GM12865 (cell line): ENCODE results near the gene OR52B6.

Experiments
- DNase-seq: peaks from one replicate; pipeline ENCODE4 v3.0.0; 2010; ENCODE audit warnings: low read depth
- H3K4me3 ChIP-seq: 2 replicates; pipeline ENCODE4 v1.5.1; 2011; ENCODE audit warnings: mild to moderate bottlenecking, low read depth, low read length, control low read depth
- TF ChIP-seq, protein P1 (sequence below): IDR thresholded peaks from 2 replicates; pipeline ENCODE4 v1.5.1; 2011; ENCODE audit warnings: low read length, control low read depth, low read depth, inconsistent platforms; ENCODE audit not compliant: insufficient read depth; ENCODE audit errors: missing control alignments

The OR52B6 gene

DNA sequence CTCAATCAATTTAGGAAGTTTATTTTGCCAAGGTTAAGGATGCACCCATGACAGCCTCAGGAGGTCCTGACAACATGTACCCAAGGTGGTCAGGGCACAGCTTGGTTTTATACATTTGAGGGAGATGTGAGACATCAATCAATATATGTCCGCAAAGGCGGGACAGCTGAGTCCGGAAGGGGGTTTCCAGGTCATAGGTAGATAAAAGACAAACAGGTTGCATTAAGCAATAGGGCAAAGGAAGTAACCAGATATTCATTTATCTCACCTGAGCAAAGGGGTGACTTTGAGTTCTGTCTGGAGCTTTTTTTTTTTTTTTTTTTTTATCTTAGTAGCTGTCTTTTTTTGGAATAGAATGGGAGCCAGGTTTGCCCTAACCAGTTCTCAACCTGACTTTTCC, 42.1 kb downstream of the OR52B6 start:
- H3K4me3 ChIP-seq, result no peak overlapping the region
- no peak for DNase-seq
- TF ChIP-seq, protein P1, sequence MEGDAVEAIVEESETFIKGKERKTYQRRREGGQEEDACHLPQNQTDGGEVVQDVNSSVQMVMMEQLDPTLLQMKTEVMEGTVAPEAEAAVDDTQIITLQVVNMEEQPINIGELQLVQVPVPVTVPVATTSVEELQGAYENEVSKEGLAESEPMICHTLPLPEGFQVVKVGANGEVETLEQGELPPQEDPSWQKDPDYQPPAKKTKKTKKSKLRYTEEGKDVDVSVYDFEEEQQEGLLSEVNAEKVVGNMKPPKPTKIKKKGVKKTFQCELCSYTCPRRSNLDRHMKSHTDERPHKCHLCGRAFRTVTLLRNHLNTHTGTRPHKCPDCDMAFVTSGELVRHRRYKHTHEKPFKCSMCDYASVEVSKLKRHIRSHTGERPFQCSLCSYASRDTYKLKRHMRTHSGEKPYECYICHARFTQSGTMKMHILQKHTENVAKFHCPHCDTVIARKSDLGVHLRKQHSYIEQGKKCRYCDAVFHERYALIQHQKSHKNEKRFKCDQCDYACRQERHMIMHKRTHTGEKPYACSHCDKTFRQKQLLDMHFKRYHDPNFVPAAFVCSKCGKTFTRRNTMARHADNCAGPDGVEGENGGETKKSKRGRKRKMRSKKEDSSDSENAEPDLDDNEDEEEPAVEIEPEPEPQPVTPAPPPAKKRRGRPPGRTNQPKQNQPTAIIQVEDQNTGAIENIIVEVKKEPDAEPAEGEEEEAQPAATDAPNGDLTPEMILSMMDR, result no peak

DNA sequence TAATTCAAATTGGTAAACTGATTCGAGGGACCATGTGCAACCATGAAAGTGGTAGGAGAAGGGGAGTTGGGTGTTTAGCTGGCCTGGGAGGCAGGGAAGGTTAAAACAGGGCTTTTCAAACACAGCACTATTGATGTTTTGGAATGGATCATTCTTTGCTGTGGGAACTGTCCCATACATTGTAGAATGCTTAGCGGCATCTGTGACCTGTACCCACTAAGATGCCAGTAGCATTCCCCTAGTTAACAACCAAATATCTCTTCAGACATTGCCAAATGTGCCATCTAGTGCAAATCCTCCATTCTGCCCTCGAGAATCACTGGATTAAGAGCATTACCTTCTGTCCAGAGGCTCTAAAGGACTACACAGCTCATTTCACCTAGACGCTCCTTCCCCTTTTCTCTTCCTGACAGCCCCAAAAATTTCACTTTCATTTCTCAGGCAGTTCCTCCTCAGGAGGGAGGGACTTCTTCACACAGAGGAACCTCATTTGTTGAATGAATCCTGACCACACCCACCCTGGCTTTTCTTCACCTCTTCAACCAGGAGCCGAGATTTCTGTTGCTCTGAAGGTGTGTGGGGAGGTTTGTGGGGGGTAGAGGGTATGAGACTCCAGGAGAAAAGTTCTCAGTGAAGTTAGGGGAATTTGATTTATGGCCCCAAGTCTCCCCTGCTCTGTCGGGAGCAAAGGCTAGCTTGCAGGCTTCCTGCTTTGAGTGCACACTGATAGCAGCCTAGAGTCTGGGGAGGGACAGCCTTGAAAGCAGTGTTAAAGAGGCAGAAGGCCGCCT, 44.0 kb downstream of the OR52B6 start, which contains the start of gene TRIM34:
Gene TRIM34 (plus strand): TSS at position 513 of the 791 bp plus-strand sequence. CDS start 7,331 bp downstream, outside the sequence.
- H3K4me3 ChIP-seq, result peak within 1 kb of the TSS; percentile 55
- TF ChIP-seq, protein P1, result no peak
- peak; percentile 91 for DNase-seq

DNA sequence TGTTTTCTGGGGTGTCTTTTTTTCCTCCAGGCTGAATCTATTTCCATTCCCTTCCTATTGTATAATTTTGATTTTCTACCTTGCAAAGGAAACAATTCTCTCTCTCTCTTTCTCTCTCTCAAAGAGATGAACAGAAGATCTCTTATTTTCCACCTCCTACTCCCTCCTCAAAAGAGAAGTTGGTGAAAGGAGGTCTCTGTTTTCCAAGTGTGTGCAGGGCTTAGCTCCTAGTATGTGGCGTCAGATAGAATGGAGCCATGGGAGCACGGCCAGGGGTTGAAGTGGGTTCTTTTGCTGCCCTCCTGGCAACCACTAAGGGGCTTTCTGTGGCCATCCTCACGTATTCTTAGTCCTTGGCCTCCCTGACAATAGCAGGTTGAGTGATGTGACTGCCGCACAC, 44.6 kb downstream of the OR52B6 start:
- H3K4me3 ChIP-seq, result peak overlapping the region; percentile 55
- peak; percentile 23 for DNase-seq
- TF ChIP-seq, protein P1, result no peak

DNA sequence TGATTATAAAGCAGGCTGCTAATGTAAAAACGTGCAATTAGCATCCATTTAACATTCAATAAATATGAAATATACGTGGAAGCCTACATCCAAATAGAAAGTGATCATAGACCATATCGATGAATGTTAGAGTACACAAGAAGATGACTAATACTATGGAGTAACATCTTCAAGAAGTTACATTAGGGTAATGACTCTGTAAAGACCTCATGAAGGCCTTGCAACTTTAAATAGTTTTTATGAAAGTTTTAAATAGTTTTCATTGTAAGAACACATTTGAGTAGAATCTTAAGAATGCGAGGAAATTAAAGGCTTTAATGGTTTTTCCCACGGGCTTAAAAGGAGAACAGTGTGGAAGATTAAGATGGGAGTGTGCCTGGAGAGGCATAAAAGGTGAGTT, 45.5 kb downstream of the OR52B6 start:
- TF ChIP-seq, protein P1, result no peak

DNA sequence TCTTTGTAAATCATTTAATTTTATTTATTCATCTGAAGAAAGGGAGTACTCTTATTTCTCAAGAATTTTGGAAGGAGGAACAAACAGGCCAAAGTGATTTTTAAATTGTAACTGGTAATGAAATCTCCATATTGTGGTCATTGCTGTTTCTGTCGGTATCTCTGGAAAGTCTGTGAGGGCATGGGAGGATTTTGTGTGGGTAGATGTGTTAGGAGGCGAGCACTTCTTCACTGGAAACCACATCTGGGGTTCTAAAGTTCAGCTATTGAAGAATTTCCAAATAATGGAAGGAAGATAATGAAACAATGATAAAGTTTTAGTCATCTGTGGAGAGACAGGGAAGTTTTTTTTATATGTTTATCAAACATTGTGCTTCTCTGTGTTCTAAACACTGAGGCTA, 50.7 kb downstream of the OR52B6 start:
- TF ChIP-seq, protein P1, result no peak
- peak overlapping the region; percentile 30 for H3K4me3 ChIP-seq
- peak; percentile 9 for DNase-seq

More for the DNA sequence above, 45.5 kb downstream of the OR52B6 start:
- DNase-seq, result no peak
- no peak overlapping the region for H3K4me3 ChIP-seq
